Measurements from ENCODE around the gene PPTC7. TPM values are rescaled to one million over a fixed set of nuclear protein-coding genes. Genes with fewer than 3 reads are reported as not detected.
A peak's percentile ranks its signal among the peaks of the same experiment; 100 is the strongest.

Gene PPTC7
- total RNA-seq, 4 donors from 2014 or later = 27.6 to 85.8 (median 58.4) TPM

DNA sequence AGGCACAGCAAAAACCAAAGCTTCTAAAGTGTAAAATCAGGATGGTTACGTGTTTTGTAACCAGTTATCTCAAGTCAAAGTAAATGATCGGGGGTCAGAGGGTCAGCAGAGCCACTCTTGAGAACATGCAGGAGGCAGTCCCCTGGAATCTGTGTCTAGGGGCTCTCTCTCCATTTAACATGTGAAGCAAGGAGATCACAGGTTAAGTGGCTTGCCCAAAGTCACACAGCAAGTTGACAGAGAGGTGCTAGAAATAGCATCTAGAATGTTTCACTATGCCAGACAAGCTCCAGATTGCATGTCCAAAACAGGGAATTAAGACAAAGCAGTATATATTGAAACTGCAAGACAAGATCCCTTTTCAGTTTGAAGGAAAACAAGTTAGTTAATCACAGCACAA lies 33.4 kb downstream of the PPTC7 start:
- in situ Hi-C loops (cut with MboI; ENCODE audit: low sequenced_read_pairs in 4 of 4) (loop anchor here in 2 of 4 donors (5.0 kb wide), 1 partner anchor 43 kb away; no protein-coding TSS in a partner anchor), intact Hi-C loops (cut with DNase I; ENCODE audit: low total_unique reads) (no loop called here)
- TF ChIP-seq, protein P1, sequence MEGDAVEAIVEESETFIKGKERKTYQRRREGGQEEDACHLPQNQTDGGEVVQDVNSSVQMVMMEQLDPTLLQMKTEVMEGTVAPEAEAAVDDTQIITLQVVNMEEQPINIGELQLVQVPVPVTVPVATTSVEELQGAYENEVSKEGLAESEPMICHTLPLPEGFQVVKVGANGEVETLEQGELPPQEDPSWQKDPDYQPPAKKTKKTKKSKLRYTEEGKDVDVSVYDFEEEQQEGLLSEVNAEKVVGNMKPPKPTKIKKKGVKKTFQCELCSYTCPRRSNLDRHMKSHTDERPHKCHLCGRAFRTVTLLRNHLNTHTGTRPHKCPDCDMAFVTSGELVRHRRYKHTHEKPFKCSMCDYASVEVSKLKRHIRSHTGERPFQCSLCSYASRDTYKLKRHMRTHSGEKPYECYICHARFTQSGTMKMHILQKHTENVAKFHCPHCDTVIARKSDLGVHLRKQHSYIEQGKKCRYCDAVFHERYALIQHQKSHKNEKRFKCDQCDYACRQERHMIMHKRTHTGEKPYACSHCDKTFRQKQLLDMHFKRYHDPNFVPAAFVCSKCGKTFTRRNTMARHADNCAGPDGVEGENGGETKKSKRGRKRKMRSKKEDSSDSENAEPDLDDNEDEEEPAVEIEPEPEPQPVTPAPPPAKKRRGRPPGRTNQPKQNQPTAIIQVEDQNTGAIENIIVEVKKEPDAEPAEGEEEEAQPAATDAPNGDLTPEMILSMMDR (IDR thresholded peaks at IDR 0.05 in 4 of 5, conservative IDR thresholded peaks at IDR 0.05 in 1 of 5) = no peak
- TF ChIP-seq POLR2A (IDR thresholded peaks at IDR 0.05) = peak; percentile 10 to 48
- Histone ChIP-seq H3K4me1 (peaks cover 82 to 95% of the 10 kb centered on the region in 2 donors), H3K27ac (peak overlapping the region; percentile 89 to 95 (median 94)), H3K36me3 (peaks cover 0 to 5% of the 10 kb centered on the region in 2 donors), H3K9me3 (no peaks in the 10 kb centered on the region), H3K4me3 (no peak overlapping the region), H3K27me3 (no peaks in the 10 kb centered on the region)
- peak; percentile 19 to 43 for ATAC-seq
- peak in 1 of 2 donors; percentile 22 for DNase-seq

DNA sequence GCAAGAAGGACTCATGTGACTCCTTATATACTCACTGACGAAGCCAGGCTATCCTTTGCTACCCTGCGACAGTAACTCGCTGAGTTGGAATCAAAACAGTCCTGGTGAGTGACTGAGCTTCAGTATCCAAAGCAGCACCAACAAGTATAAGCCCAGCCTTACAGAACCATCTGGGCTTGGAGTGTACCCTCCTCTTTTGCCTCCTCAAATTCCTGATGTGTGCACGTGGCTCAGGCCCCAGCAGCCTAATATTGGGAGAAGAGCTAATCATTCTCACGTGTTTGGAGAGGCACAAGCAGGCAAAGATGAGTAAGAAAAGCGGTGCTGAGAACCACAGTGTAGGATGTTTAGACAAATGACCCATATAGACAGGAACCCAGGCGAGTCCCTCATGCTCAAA lies 34.4 kb downstream of the PPTC7 start:
- peak; percentile 21 to 40 for TF ChIP-seq POLR2A (IDR thresholded peaks at IDR 0.05)
- TF ChIP-seq, protein P1 (IDR thresholded peaks at IDR 0.05 in 4 of 5, conservative IDR thresholded peaks at IDR 0.05 in 1 of 5) = no peak
- Histone ChIP-seq H3K27ac (peak overlapping the region; percentile 89 to 95 (median 94)), H3K36me3 (peaks cover 0 to 5% of the 10 kb centered on the region in 2 donors), H3K9me3 (no peaks in the 10 kb centered on the region), H3K4me1 (peaks cover 79 to 97% of the 10 kb centered on the region in 2 donors), H3K4me3 (peak overlapping the region in 1 of 4 donors; percentile 16), H3K27me3 (no peaks in the 10 kb centered on the region)
- peak; percentile 13 to 61 for ATAC-seq
- in situ Hi-C loops (cut with MboI; ENCODE audit: low sequenced_read_pairs in 4 of 4) (no loop called here), intact Hi-C loops (cut with DNase I; ENCODE audit: low total_unique reads) (no loop called here)
- DNase-seq = peak in 1 of 2 donors; percentile 32

DNA sequence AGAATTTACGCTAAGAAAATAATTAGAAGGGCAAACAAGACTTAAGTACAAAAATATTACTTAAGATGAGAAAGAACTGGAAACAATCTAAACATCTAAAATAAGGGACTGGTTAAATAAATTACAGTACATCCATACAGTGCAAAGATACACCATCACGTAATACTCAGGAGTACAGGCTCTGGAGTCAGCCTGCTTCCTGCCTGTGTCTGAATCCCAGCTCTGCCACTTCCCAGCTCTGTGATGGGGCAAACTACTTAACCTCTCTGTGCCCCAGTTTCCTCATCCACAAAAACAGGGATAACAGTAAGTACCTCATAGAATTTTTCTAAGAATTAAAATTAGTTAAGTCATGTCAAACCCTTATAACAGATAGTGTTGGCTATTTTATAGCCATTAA lies 36.0 kb downstream of the PPTC7 start:
- intact Hi-C loops (cut with DNase I; ENCODE audit: low total_unique reads) (no loop called here), in situ Hi-C loops (cut with MboI; ENCODE audit: low sequenced_read_pairs in 4 of 4) (no loop called here)
- TF ChIP-seq POLR2A (IDR thresholded peaks at IDR 0.05) = no peak
- TF ChIP-seq, protein P1 (IDR thresholded peaks at IDR 0.05 in 4 of 5, conservative IDR thresholded peaks at IDR 0.05 in 1 of 5) = no peak
- Histone ChIP-seq H3K4me1 (peaks cover 88 to 99% of the 10 kb centered on the region in 2 donors), H3K27me3 (no peaks in the 10 kb centered on the region), H3K36me3 (peaks cover 0 to 5% of the 10 kb centered on the region in 2 donors), H3K9me3 (no peaks in the 10 kb centered on the region), H3K4me3 (peak overlapping the region in 2 of 4 donors; percentile 6 to 16), H3K27ac (peak overlapping the region; percentile 89 to 95 (median 94))
- ATAC-seq (no peak), DNase-seq (no peak)

- TF ChIP-seq POLR2A (IDR thresholded peaks at IDR 0.05) = peak in 1 of 2 donors; percentile 40
- TF ChIP-seq, protein P1 (IDR thresholded peaks at IDR 0.05 in 4 of 5, conservative IDR thresholded peaks at IDR 0.05 in 1 of 5) = no peak
- peak in 1 of 2 donors; percentile 24 for DNase-seq
- Histone ChIP-seq H3K4me1 (peaks cover 82 to 96% of the 10 kb centered on the region in 2 donors), H3K9me3 (no peaks in the 10 kb centered on the region), H3K36me3 (peaks cover 0 to 5% of the 10 kb centered on the region in 2 donors), H3K4me3 (peak overlapping the region in 1 of 4 donors; percentile 16), H3K27ac (peak overlapping the region; percentile 89 to 95 (median 94)), H3K27me3 (no peaks in the 10 kb centered on the region)
- intact Hi-C loops (cut with DNase I; ENCODE audit: low total_unique reads) = no loop called here
- in situ Hi-C loops (cut with MboI; ENCODE audit: low sequenced_read_pairs in 4 of 4) = no loop called here
- peak; percentile 36 to 55 for ATAC-seq
Observed at GRCh38 chr12:110546339-110546738, 36.8 kb downstream of the PPTC7 start.
